ENCODE measurements around the gene ATXN1. TPM values are rescaled to one million over a fixed set of nuclear protein-coding genes. Genes with fewer than 3 reads are reported as not detected.

ATXN1 gene
- total RNA-seq, 4 donors from 2014 or later = 16.3 to 52.2 (median 25.7) TPM

GRCh38 chr6:16671302-16672289, 89.7 kb downstream of the ATXN1 start:
- intact Hi-C loops (cut with DNase I; ENCODE audit: low total_unique reads) = no loop called here
- 53 to 55% methylated on average over 6 of the region's 6 CpGs for WGBS, 2 donors
- DNase-seq (ENCODE audit: low spot score in 2 of 2) = no peak
- no peak overlapping the region for H3K4me3 ChIP-seq (ENCODE audit: low read depth, poor library complexity, severe bottlenecking)
- TF ChIP-seq, protein P1, sequence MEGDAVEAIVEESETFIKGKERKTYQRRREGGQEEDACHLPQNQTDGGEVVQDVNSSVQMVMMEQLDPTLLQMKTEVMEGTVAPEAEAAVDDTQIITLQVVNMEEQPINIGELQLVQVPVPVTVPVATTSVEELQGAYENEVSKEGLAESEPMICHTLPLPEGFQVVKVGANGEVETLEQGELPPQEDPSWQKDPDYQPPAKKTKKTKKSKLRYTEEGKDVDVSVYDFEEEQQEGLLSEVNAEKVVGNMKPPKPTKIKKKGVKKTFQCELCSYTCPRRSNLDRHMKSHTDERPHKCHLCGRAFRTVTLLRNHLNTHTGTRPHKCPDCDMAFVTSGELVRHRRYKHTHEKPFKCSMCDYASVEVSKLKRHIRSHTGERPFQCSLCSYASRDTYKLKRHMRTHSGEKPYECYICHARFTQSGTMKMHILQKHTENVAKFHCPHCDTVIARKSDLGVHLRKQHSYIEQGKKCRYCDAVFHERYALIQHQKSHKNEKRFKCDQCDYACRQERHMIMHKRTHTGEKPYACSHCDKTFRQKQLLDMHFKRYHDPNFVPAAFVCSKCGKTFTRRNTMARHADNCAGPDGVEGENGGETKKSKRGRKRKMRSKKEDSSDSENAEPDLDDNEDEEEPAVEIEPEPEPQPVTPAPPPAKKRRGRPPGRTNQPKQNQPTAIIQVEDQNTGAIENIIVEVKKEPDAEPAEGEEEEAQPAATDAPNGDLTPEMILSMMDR (IDR thresholded peaks at IDR 0.05) = no peak
- no peak for TF ChIP-seq POLR2A (IDR thresholded peaks at IDR 0.05)

- 53 to 65% methylated on average over 2 of the region's 2 CpGs for WGBS, 2 donors
- no peak for TF ChIP-seq POLR2A (IDR thresholded peaks at IDR 0.05)
- TF ChIP-seq, protein P1 (IDR thresholded peaks at IDR 0.05) = no peak
- intact Hi-C loops (cut with DNase I; ENCODE audit: low total_unique reads) = no loop called here
- no peak for DNase-seq (ENCODE audit: low spot score in 2 of 2)
- H3K4me3 ChIP-seq (ENCODE audit: low read depth, poor library complexity, severe bottlenecking) = no peak overlapping the region
These were observed 90.6 kb downstream of the ATXN1 start for GRCh38 chr6:16670617-16671051.

GRCh38 chr6:16670183-16670582, 91.1 kb downstream of the ATXN1 start:
- WGBS, 2 donors = 52 to 62% methylated on average over 4 of the region's 4 CpGs
- intact Hi-C loops (cut with DNase I; ENCODE audit: low total_unique reads) = no loop called here
- no peak overlapping the region for H3K4me3 ChIP-seq (ENCODE audit: low read depth, poor library complexity, severe bottlenecking)
- no peak for TF ChIP-seq POLR2A (IDR thresholded peaks at IDR 0.05)
- no peak for DNase-seq (ENCODE audit: low spot score in 2 of 2)

DNA sequence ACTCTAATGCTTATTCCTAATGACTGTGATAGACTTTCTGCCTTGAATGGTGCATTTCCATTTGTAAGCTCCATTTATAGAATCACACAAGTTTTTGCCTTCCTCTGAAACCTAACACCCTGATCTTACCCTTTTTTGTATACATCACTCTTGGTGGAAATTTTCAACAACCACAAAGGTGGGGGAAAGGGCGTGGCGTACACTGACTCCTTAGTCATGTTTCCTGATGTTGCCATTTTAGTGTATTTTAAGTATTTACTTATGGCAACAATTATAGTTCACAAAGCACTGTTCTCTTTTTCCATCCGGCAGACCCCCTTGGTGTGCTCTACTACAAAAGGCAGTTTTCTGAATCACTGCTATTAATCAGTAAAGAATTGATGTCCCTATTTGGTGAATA, 92.0 kb downstream of the ATXN1 start:
- intact Hi-C loops (cut with DNase I; ENCODE audit: low total_unique reads) = no loop called here
- H3K4me3 ChIP-seq (ENCODE audit: low read depth, poor library complexity, severe bottlenecking) = no peak overlapping the region
- DNase-seq (ENCODE audit: low spot score in 2 of 2) = no peak
- TF ChIP-seq POLR2A (IDR thresholded peaks at IDR 0.05) = no peak
- TF ChIP-seq, protein P1 (IDR thresholded peaks at IDR 0.05) = no peak
- 65 to 72% methylated on average over 3 of the region's 3 CpGs for WGBS, 2 donors

- 70 to 74% methylated on average over 4 of the region's 4 CpGs for WGBS, 2 donors
- DNase-seq (ENCODE audit: low spot score in 2 of 2) = no peak
- TF ChIP-seq, protein P1 (IDR thresholded peaks at IDR 0.05) = no peak
- no peak for TF ChIP-seq POLR2A (IDR thresholded peaks at IDR 0.05)
- intact Hi-C loops (cut with DNase I; ENCODE audit: low total_unique reads) = no loop called here
- no peak overlapping the region for H3K4me3 ChIP-seq (ENCODE audit: low read depth, poor library complexity, severe bottlenecking)
These were observed 93.8 kb downstream of the ATXN1 start for GRCh38 chr6:16667509-16667908.

GRCh38 chr6:16665992-16666391, 95.3 kb downstream of the ATXN1 start:
- WGBS, 2 donors = 95 to 97% methylated on average over 2 of the region's 2 CpGs
- intact Hi-C loops (cut with DNase I; ENCODE audit: low total_unique reads) = no loop called here

More at GRCh38 chr6:16665992-16666391, 95.3 kb downstream of the ATXN1 start:
- TF ChIP-seq, protein P1 (IDR thresholded peaks at IDR 0.05) = no peak
- TF ChIP-seq POLR2A (IDR thresholded peaks at IDR 0.05) = no peak
- DNase-seq (ENCODE audit: low spot score in 2 of 2) = no peak
- H3K4me3 ChIP-seq (ENCODE audit: low read depth, poor library complexity, severe bottlenecking) = no peak overlapping the region

Data from lower leg skin (tissue), 4 donors.